HG03095 (cell line): Measurements from ENCODE around the gene CTSO.
"Not testable (repeated sequence)": the region's sequence is repeated elsewhere in the genome, so short reads cannot be mapped to it uniquely, and the experiment has no call there.

Source experiments
- ATAC-seq: cut with Tn5 transposase; IDR thresholded peaks from one replicate; pipeline ENCODE4 v1.9.1; 2021; ENCODE audit warnings: moderate library complexity; ENCODE audit not compliant: unreplicated experiment

CTSO gene

GRCh38 chr4:155956461-155956860 lies 2.8 kb upstream of the CTSO start:
- no peak for ATAC-seq

GRCh38 chr4:155954939-155955338 lies 1.3 kb upstream of the CTSO start:
- no peak for ATAC-seq

- ATAC-seq = no peak
Observed at GRCh38 chr4:155954118-155954685, 536 bp upstream of the CTSO start.

- ATAC-seq = no peak
Observed at GRCh38 chr4:155952501-155952901, 1.2 kb downstream of the CTSO start.

- no peak for ATAC-seq
Observed at GRCh38 chr4:155950461-155950860, 3.2 kb downstream of the CTSO start.

GRCh38 chr4:155948541-155948940 lies 5.1 kb downstream of the CTSO start:
- ATAC-seq = no peak

- no peak for ATAC-seq
Observed at GRCh38 chr4:155946486-155946885, 7.2 kb downstream of the CTSO start.

- ATAC-seq = no peak
Observed at GRCh38 chr4:155944516-155944915, 9.2 kb downstream of the CTSO start.

GRCh38 chr4:155943605-155944291 lies 9.9 kb downstream of the CTSO start:
- no peak for ATAC-seq

GRCh38 chr4:155941820-155942219 lies 11.8 kb downstream of the CTSO start:
- no peak for ATAC-seq

GRCh38 chr4:155941085-155941790 lies 12.4 kb downstream of the CTSO start:
- no peak for ATAC-seq

GRCh38 chr4:155935389-155935986 lies 18.2 kb downstream of the CTSO start:
- ATAC-seq = no peak

- not testable (repeated sequence) for ATAC-seq
Observed at GRCh38 chr4:155934634-155935033, 19.0 kb downstream of the CTSO start.

- ATAC-seq = no peak
Observed at GRCh38 chr4:155931634-155932033, 22.0 kb downstream of the CTSO start.

GRCh38 chr4:155930330-155930729 lies 23.3 kb downstream of the CTSO start:
- ATAC-seq = no peak

- ATAC-seq = no peak
Observed at GRCh38 chr4:155929833-155930232, 23.8 kb downstream of the CTSO start.

GRCh38 chr4:155924637-155925036 lies 29.0 kb downstream of the CTSO start:
- no peak for ATAC-seq

- ATAC-seq = no peak
Observed at GRCh38 chr4:155921597-155921996, 32.1 kb downstream of the CTSO start.

GRCh38 chr4:155914782-155915181 lies 38.9 kb downstream of the CTSO start:
- no peak for ATAC-seq

- no peak for ATAC-seq
Observed at GRCh38 chr4:155911905-155912304, 41.8 kb downstream of the CTSO start.

GRCh38 chr4:155909615-155910226 lies 43.9 kb downstream of the CTSO start:
- no peak for ATAC-seq
